Endothelial cell (in vitro differentiated cells): ENCODE measurements around the gene CHRNA4. TPM values are rescaled to one million over a fixed set of nuclear protein-coding genes. Genes with fewer than 3 reads are reported as not detected.
A peak's percentile ranks its signal among the peaks of the same experiment; 100 is the strongest.

Experiments used
- DNase-seq: peaks from one replicate; pipeline ENCODE4 v3.0.0; 2021; ENCODE audit warnings: low spot score
- H3K27ac Mint-ChIP-seq: one replicate; pipeline ENCODE4 v1.8.0; 2021; ENCODE audit warnings: mixed read lengths, inconsistent platforms; ENCODE audit not compliant: unreplicated experiment
- H3K27me3 Mint-ChIP-seq: one replicate; pipeline ENCODE4 v1.8.0; 2021; ENCODE audit warnings: mild to moderate bottlenecking, moderate library complexity, mixed read lengths, inconsistent platforms; ENCODE audit not compliant: unreplicated experiment
- H3K36me3 Mint-ChIP-seq: one replicate; pipeline ENCODE4 v1.8.0; 2021; ENCODE audit warnings: mild to moderate bottlenecking, low read depth, mixed read lengths, inconsistent platforms; ENCODE audit not compliant: unreplicated experiment
- H3K4me1 Mint-ChIP-seq: one replicate; pipeline ENCODE4 v1.8.0; 2021; ENCODE audit warnings: mild to moderate bottlenecking, mixed read lengths, inconsistent platforms; ENCODE audit not compliant: unreplicated experiment
- H3K4me3 Mint-ChIP-seq: one replicate; pipeline ENCODE4 v1.8.0; 2021; ENCODE audit warnings: mild to moderate bottlenecking, mixed read lengths, inconsistent platforms; ENCODE audit not compliant: unreplicated experiment
- H3K9me3 Mint-ChIP-seq: one replicate; pipeline ENCODE4 v1.8.0; 2021; ENCODE audit warnings: mixed read lengths, inconsistent platforms; ENCODE audit not compliant: unreplicated experiment
- CTCF ChIP-seq: fragments of 200-600 bp; sonication (generic); IDR thresholded peaks from one replicate; pipeline ENCODE4 v1.5.0; 2021; ENCODE audit warnings: antibody characterized with exemption; ENCODE audit not compliant: unreplicated experiment
- total RNA-seq: library from RNA; stranded (reverse); fragmentation: NEBNext Ultra II Directional; extraction: Animal tissue kit (Norgen Biotek cat#: 25700); gene quantifications from one replicate; pipeline ENCODE4 v1.2.1, GENCODE V29; 2021; ENCODE audit not compliant: unreplicated experiment

CHRNA4 gene
- total RNA-seq, 1 donor from 2014 or later = 2.6 TPM

DNA sequence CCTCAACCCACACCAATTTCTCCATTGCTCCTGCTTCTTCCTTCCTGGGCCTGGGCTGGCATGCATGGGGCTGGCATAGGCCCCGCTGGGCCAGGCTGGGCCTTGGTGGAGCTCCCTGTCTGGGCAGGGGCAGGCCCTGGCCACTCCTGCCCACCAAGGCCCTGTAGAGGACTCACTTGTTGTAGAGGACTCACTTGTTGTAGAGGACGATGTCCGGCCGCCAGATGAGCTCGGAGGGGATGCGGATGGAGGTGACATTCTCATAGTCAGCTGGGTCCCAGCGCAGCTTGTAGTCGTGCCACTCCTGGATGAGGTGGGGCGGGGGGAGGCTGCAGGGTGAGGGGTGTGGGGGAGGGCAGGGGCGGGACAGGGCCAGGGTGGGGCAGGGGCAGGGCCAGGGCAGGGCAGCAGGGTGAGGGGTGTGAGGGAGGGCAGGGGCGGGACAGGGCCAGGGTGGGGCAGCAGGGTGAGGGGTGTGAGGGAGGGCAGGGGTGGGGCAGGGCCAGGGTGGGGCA is 5.3 kb downstream of the CHRNA4 start:
- H3K27ac Mint-ChIP-seq = no peak overlapping the region
- H3K4me3 Mint-ChIP-seq = no peak overlapping the region
- DNase-seq = no peak
- no peaks in the 10 kb centered on the region for H3K9me3 Mint-ChIP-seq
- peaks cover 3% of the 10 kb centered on the region for H3K27me3 Mint-ChIP-seq
- TF ChIP-seq CTCF = no peak
- H3K36me3 Mint-ChIP-seq = no peaks in the 10 kb centered on the region
- H3K4me1 Mint-ChIP-seq = no peaks in the 10 kb centered on the region

- peak overlapping the region; percentile 21 for H3K27ac Mint-ChIP-seq
Measured at GRCh38 chr20:63354636-63355350, 6.4 kb downstream of the CHRNA4 start.

DNA sequence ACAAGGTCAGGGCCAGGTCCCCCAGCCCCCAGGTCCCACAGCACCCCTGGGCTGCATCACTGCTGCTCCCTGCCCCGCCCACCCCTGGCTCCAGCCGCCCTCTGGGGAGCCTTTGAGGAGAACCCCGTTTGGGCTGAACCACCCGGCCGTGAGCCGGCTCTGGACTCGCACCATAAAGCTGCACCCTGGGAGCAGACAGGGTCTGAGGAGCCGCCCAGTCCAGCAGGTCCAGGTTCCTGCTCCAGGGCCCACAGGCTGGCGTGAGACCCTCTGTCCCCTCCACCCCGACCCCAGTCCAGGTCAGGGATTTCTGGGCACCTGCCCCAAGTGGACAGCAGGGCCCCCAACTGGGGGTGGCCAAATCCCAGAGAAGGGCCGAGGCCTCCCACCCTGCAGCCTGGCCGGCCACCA is 8.3 kb downstream of the CHRNA4 start:
- no peak for DNase-seq
- Mint-ChIP-seq H3K27ac (no peak overlapping the region), H3K9me3 (no peaks in the 10 kb centered on the region)

More at GRCh38 chr20:63354636-63355350, 6.4 kb downstream of the CHRNA4 start:
- no peak for TF ChIP-seq CTCF
- H3K4me1 Mint-ChIP-seq = no peaks in the 10 kb centered on the region
- no peaks in the 10 kb centered on the region for H3K9me3 Mint-ChIP-seq
- H3K27me3 Mint-ChIP-seq = peaks cover 8% of the 10 kb centered on the region
- DNase-seq = no peak
- H3K4me3 Mint-ChIP-seq = no peak overlapping the region
- peaks cover 4% of the 10 kb centered on the region for H3K36me3 Mint-ChIP-seq

DNA sequence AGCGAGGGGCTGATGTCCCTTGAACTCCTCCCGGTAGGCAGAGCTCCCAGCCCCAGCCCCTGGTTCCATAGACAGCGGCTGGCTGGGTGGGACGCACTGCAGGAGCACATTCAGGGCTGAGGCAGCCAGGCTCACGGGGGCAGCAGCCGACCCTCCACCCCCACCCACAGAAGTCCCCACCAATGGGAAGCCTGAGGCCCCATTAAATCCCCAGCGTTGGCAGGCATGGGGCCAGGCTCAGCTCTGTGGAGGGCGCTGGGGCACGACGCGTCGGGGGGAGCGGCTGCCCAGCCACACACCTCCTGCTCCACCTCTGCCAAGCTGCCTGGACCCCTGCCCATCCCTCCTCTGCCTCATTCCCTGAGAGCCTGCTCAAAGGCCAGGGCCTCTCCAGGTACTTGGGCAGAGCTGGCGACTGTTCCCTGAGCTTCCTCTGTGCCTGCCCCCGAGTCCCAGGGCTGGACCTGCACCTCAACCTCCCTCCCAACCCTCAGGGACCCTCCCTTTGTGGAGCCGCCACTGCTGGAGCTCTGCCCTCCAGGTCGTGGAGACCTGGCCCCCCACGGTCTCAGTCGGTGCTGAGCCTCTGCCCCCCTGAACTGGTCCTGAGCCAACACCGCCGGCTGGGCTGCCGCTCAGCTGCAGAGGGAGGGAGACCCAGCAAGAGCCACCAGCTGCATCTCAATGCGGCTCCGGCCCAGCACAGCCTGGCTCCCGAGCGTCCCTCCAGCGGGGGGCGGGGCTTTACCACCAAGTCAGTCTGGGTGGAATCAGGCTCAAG is 9.1 kb downstream of the CHRNA4 start:
- no peak for DNase-seq
- H3K4me3 Mint-ChIP-seq = no peak overlapping the region

More for the DNA sequence above, 8.3 kb downstream of the CHRNA4 start:
- no peak for TF ChIP-seq CTCF
- H3K4me3 Mint-ChIP-seq = no peak overlapping the region
- H3K4me1 Mint-ChIP-seq = no peaks in the 10 kb centered on the region
- peaks cover 4% of the 10 kb centered on the region for H3K36me3 Mint-ChIP-seq
- H3K27me3 Mint-ChIP-seq = peaks cover 8% of the 10 kb centered on the region

More for the DNA sequence above, 9.1 kb downstream of the CHRNA4 start:
- Mint-ChIP-seq H3K27me3 (peaks cover 8% of the 10 kb centered on the region), H3K4me1 (no peaks in the 10 kb centered on the region), H3K27ac (no peak overlapping the region), H3K36me3 (peaks cover 4% of the 10 kb centered on the region), H3K9me3 (no peaks in the 10 kb centered on the region)
- no peak for TF ChIP-seq CTCF
